Measurements from ENCODE around the gene HDAC4. TPM values are rescaled to one million over a fixed set of nuclear protein-coding genes. Genes with fewer than 3 reads are reported as not detected.

HDAC4 gene
- total RNA-seq, 1 experiment from 2014 or later, result 21.8 TPM

GRCh38 chr2:239383759-239384156, 17.1 kb downstream of the HDAC4 start:
- Mint-ChIP-seq H3K4me3 (ENCODE audit: unreplicated experiment) (no peak overlapping the region), H3K27me3 (ENCODE audit: insufficient read depth, unreplicated experiment) (no peaks in the 10 kb centered on the region), H3K4me1 (ENCODE audit: insufficient read depth, unreplicated experiment) (peaks cover 3% of the 10 kb centered on the region), H3K36me3 (ENCODE audit: insufficient read depth, unreplicated experiment) (peaks cover 4% of the 10 kb centered on the region), H3K9me3 (ENCODE audit: unreplicated experiment) (no peaks in the 10 kb centered on the region), H3K27ac (ENCODE audit: low read depth, unreplicated experiment) (no peak overlapping the region)
- no peak for DNase-seq (ENCODE audit: unreplicated experiment)
- ChIA-PET POLR2A (interaction anchor here (0.6 kb wide), 1 partner anchor 61 kb away, joined by 3 read pairs; no protein-coding TSS in a partner anchor), CTCF (interaction anchor here (0.5 to 0.7 kb wide), 3 partner anchors 42 to 413 kb away, joined by 3 read pairs; no protein-coding TSS in a partner anchor)
- intact Hi-C loops (cut with micrococcal nuclease), result no loop called here
- no TSS peak for BruUV-seq (replicated peaks)
- TF ChIP-seq CTCF (IDR thresholded peaks at IDR 0.05; ENCODE audit: unreplicated experiment), result no peak

GRCh38 chr2:239383036-239383758, 17.6 kb downstream of the HDAC4 start:
- no peaks in the 10 kb centered on the region for H3K27me3 Mint-ChIP-seq (ENCODE audit: insufficient read depth, unreplicated experiment)
- no peak for TF ChIP-seq CTCF (IDR thresholded peaks at IDR 0.05; ENCODE audit: unreplicated experiment)
- no peak overlapping the region for H3K27ac Mint-ChIP-seq (ENCODE audit: low read depth, unreplicated experiment)
- BruUV-seq (replicated peaks), result no TSS peak
- H3K4me3 Mint-ChIP-seq (ENCODE audit: unreplicated experiment), result no peak overlapping the region
- peaks cover 5% of the 10 kb centered on the region for H3K4me1 Mint-ChIP-seq (ENCODE audit: insufficient read depth, unreplicated experiment)
- H3K36me3 Mint-ChIP-seq (ENCODE audit: insufficient read depth, unreplicated experiment), result no peaks in the 10 kb centered on the region
- POLR2A ChIA-PET, result interaction anchor here (0.6 kb wide), 1 partner anchor 62 kb away, joined by 3 read pairs; no protein-coding TSS in a partner anchor
- no peaks in the 10 kb centered on the region for H3K9me3 Mint-ChIP-seq (ENCODE audit: unreplicated experiment)
- intact Hi-C loops (cut with micrococcal nuclease), result no loop called here
- no peak for DNase-seq (ENCODE audit: unreplicated experiment)
- CTCF ChIA-PET, result interaction anchor here (0.5 to 0.6 kb wide), 2 partner anchors 119 to 414 kb away, joined by 3 read pairs; no protein-coding TSS in a partner anchor

- H3K36me3 Mint-ChIP-seq (ENCODE audit: insufficient read depth, unreplicated experiment), result no peaks in the 10 kb centered on the region
- H3K9me3 Mint-ChIP-seq (ENCODE audit: unreplicated experiment), result no peaks in the 10 kb centered on the region
- peaks cover 5% of the 10 kb centered on the region for H3K4me1 Mint-ChIP-seq (ENCODE audit: insufficient read depth, unreplicated experiment)
- no peaks in the 10 kb centered on the region for H3K27me3 Mint-ChIP-seq (ENCODE audit: insufficient read depth, unreplicated experiment)
- no TSS peak for BruUV-seq (replicated peaks)
- CTCF ChIA-PET, result interaction anchor here (0.6 kb wide), 1 partner anchor 61 kb away, joined by 3 read pairs; no protein-coding TSS in a partner anchor
- H3K4me3 Mint-ChIP-seq (ENCODE audit: unreplicated experiment), result no peak overlapping the region
- DNase-seq (ENCODE audit: unreplicated experiment), result no peak
- POLR2A ChIA-PET, result no interaction called here
- intact Hi-C loops (cut with micrococcal nuclease), result no loop called here
- H3K27ac Mint-ChIP-seq (ENCODE audit: low read depth, unreplicated experiment), result no peak overlapping the region
- TF ChIP-seq CTCF (IDR thresholded peaks at IDR 0.05; ENCODE audit: unreplicated experiment), result no peak
Measured at GRCh38 chr2:239382384-239382880, 18.4 kb downstream of the HDAC4 start.

GRCh38 chr2:239381709-239382134, 19.1 kb downstream of the HDAC4 start:
- ChIA-PET POLR2A (interaction anchor here (1.4 kb wide), 1 partner anchor 19 kb away, joined by 6 read pairs; the partner anchor contains the start of gene HDAC4), CTCF (no interaction called here)
- H3K9me3 Mint-ChIP-seq (ENCODE audit: unreplicated experiment), result no peaks in the 10 kb centered on the region
- no peaks in the 10 kb centered on the region for H3K36me3 Mint-ChIP-seq (ENCODE audit: insufficient read depth, unreplicated experiment)
- intact Hi-C loops (cut with micrococcal nuclease), result no loop called here
- H3K27me3 Mint-ChIP-seq (ENCODE audit: insufficient read depth, unreplicated experiment), result no peaks in the 10 kb centered on the region
- H3K4me1 Mint-ChIP-seq (ENCODE audit: insufficient read depth, unreplicated experiment), result peaks cover 5% of the 10 kb centered on the region
- no peak for DNase-seq (ENCODE audit: unreplicated experiment)
- no peak overlapping the region for H3K4me3 Mint-ChIP-seq (ENCODE audit: unreplicated experiment)
- no TSS peak for BruUV-seq (replicated peaks)
- no peak overlapping the region for H3K27ac Mint-ChIP-seq (ENCODE audit: low read depth, unreplicated experiment)
- TF ChIP-seq CTCF (IDR thresholded peaks at IDR 0.05; ENCODE audit: unreplicated experiment), result no peak
